GM21737 (cell line): ENCODE measurements around the gene KCTD7.
"Not testable (repeated sequence)": the region's sequence is repeated elsewhere in the genome, so short reads cannot be mapped to it uniquely, and the experiment has no call there.

Experiments
- ATAC-seq: cut with Tn5 transposase; IDR thresholded peaks from one replicate; pipeline ENCODE4 v1.9.1; 2021; ENCODE audit warnings: mild to moderate bottlenecking, moderate library complexity; ENCODE audit not compliant: unreplicated experiment

KCTD7 gene

GRCh38 chr7:66653719-66654274 is 25.1 kb downstream of the KCTD7 start:
- ATAC-seq = not testable (repeated sequence)

- peak; percentile 94 for ATAC-seq
These were observed 25.8 kb downstream of the KCTD7 start for GRCh38 chr7:66654275-66655112.

DNA sequence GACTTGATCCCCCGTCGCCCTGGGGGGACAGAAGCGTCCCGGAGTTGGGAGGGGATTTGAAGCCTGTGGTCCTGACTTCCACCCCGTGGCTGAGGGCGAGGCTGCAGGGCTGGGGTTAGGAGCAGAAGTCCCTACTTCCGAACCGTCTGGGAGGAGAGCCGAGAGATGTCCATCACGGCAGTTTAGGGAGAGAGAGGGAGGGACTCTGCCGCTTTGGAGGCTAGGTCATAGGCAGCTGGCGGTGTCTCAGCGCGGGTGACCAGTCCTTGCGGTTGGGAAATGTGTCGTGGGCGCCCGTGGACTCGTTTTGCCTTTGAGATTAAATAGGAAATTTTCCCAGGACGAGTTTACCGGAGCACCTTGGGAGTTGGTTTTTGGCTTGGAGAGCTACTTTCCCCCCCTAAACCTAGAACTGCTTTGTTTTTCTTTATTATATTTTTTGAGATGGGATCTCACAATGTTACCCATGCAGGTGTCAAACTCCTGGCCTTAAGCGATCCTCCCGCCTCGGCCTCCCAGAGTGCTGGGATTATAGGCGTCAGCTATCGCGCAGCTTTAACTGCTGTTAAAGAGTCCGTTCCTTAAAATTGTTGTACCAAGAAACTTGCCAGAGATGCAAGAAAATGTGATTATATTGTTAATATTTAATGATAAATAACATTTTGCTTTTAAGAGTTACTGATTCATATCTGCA is 26.6 kb downstream of the KCTD7 start:
- ATAC-seq = peak; percentile 11

GRCh38 chr7:66655826-66656485 is 27.3 kb downstream of the KCTD7 start:
- ATAC-seq = not testable (repeated sequence)

- ATAC-seq = no peak
These were observed 29.1 kb downstream of the KCTD7 start for GRCh38 chr7:66657798-66658197.

- no peak for ATAC-seq
These were observed 34.1 kb downstream of the KCTD7 start for GRCh38 chr7:66662646-66663264.

GRCh38 chr7:66664590-66665293 is 36.1 kb downstream of the KCTD7 start:
- ATAC-seq = no peak

DNA sequence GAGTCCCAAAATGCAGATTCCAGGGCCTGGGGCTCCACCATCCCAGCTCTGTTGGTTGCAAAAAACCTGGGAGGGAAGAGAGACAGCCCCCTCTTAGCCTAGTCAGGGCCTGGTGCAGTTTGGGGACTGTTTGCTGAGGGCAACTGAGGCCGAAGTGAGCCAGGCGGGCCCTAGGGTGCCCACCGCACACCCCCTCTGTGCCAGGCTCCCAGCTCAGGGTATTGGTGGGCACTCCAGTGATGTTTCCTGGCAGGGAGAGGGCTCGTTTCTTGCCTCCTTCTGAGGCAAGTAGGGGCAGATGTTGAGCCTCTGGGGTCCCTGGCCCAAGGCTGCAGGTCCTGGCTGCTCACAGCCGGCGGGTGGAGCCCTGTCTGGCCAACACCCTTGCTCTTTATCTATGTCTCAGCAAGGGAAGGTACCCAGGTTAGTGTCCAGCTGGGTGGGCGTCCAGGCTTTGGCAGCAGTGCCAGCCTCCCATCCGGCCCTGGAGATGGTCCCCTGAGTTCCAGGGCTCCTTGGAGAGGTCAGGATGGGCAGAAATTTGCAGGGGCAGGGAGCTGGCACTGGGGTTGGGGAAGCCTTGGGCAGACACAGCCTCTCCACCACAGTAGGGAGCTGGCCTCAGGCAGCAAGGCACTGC is 37.8 kb downstream of the KCTD7 start:
- ATAC-seq = no peak

GRCh38 chr7:66667023-66667728 is 38.5 kb downstream of the KCTD7 start:
- ATAC-seq = no peak

DNA sequence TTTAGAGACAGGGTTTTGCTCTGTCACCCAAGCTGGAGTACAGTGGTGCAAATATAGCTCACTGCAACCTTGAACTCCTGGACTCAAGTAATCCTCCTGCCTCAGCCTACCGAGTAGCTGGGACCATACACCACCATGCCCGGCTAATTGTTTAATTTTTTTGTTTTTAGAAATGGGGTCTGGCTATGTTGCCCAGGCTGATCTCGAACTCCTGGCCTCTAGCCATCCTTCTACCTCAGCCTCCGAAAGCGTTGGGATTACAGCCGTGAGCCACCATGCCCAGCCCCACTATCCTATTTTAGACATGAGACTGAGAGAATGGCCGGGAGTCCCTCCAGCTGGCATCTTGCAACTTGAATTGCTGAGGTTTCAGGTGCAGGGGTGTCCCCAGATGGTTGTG is 39.4 kb downstream of the KCTD7 start:
- ATAC-seq = no peak

DNA sequence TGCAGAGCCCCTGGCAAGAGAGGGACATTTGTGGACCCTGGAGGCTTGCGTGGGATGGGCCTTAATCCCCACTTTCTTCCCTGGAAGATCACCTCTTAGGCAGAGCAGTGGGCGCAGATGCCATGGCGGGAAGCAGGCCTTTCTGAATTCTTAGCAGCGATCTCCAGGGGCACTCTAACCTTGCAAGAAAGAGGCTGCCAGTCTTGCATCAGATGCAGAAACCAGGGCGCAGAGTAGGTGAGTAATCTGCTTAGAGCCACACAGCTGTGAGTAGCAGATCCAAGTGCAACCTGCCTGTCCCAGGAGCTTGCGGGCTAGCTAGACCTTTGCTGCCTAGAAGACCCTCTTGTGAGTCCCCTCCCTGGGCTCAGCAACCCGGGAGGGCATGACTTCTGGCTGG is 40.0 kb downstream of the KCTD7 start:
- ATAC-seq = no peak

DNA sequence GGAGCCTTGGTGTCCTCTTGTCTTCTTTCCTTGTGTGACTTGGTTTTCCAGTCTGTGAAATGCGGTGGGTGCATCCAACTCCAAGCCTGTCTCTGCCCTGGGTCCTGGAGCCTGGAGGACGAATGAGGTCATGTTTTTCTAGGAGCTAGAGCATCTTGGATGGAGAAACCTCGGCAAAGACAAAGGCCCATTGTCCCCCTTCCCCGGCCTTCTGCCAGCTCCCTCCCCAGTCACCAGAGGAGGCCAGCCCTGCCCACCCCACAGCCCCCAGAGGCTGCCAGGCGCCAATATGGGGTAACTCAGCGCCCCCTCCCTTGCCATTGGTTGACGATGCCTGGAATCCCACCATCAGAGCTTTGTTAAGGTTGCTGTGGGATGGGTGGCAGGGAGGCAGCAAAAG is 40.4 kb downstream of the KCTD7 start:
- no peak for ATAC-seq

GRCh38 chr7:66669496-66669895 is 40.8 kb downstream of the KCTD7 start:
- ATAC-seq = no peak

- no peak for ATAC-seq
These were observed 42.4 kb downstream of the KCTD7 start for GRCh38 chr7:66671034-66671433.

DNA sequence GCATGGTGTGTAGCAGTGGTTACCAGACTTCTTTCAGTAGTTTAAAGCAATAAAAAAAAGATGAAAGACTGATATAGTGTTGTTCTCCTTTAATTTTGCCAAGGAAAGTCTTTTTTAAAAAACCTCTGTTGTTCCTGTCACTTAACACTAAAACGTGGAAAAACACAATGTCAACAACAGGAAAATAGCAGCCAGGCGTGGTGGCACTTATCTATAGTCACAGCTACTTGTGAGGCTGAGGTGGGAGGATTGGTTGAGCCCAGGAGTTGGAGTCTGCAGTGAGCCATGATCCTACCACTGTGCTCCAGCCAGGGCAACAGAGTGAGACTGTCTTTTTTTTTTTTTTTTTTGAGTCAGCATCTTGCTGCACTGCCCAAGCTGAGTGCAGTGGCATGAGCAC is 42.8 kb downstream of the KCTD7 start:
- not testable (repeated sequence) for ATAC-seq

- not testable (repeated sequence) for ATAC-seq
These were observed 43.9 kb downstream of the KCTD7 start for GRCh38 chr7:66672432-66673123.

DNA sequence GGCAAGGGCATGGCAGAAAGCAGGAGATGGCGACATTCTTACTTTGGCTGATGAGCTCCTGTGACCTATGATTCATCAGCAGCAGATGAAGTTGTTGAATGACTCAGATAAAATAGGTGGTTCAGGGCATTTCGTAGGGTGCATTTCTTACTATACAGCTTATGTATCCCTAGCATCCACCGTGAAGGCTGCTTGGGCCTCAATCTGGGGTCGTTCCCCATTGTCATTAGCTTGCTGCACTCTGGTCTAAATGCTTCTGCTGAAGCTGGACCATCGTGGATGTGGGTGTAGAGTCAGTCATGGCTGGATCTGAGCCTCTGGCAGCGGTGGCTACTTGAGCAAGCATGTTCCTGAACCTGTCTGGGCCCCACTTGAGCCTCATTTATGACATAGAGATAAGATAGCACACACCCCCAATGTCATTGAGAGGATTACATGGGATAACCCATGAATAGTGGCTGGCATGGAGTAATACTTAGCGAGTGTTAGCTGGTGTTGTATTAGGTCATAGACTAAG is 44.5 kb downstream of the KCTD7 start:
- ATAC-seq = not testable (repeated sequence)

GRCh38 chr7:66679633-66680244 is 51.1 kb downstream of the KCTD7 start:
- no peak for ATAC-seq
